A549 (cell line): ENCODE results near the gene IHH. TPM values are rescaled to one million over a fixed set of nuclear protein-coding genes. Genes with fewer than 3 reads are reported as not detected.

Source experiments
- ATAC-seq, 2 experiments: fragments of 200-7000 bp in 1 of 2; fragments of >200 bp in 1 of 2; cut with Nextera tagmentation in 1 of 2; cut with Tn5 transposase in 1 of 2; 3 replicates each; pipeline versions ENCODE4 v1.8.0 to v1.9.1; 2018 to 2020; ENCODE audit warnings: mild to moderate bottlenecking in 1 of 2, moderate library complexity in 1 of 2
- CTCF ChIA-PET: fragments of 300-600 bp; sonication (Branson Sonifier 250); formaldehyde crosslinking; extraction: SDS; loops from one replicate; lab custom pipeline; 2021; ENCODE audit warnings: antibody characterized with exemption, inconsistent platforms; lab: Yijun Ruan, JAX
- POLR2A ChIA-PET: fragments of 350-600 bp; formaldehyde crosslinking; extraction: SDS; loops from one replicate; lab custom pipeline; 2021; ENCODE audit warnings: antibody characterized with exemption, inconsistent platforms; lab: Yijun Ruan, JAX
- DNase-seq, 2 experiments: peaks; one replicate each; pipeline versions ENCODE4 v3.0.0 to v3.0.0-alpha.2; 2011 to 2016; ENCODE audit warnings: low read depth in 1 of 2, low spot score in 1 of 2
- FAIRE-seq: peaks from 2 replicates; lab custom pipeline; 2011; peaks lifted over from hg19 to GRCh38; lab: Jason Lieb, UNC
- H3K27ac ChIP-seq, 2 experiments: fragments of >200 bp; sonication (Bioruptor Twin); formaldehyde crosslinking; 3 replicates each; pipeline ENCODE4 v1.5.1; 2016 to 2017
- H3K4me1 ChIP-seq: fragments of >200 bp; sonication (Bioruptor Twin); formaldehyde crosslinking; 3 replicates; pipeline ENCODE4 v1.6.1; 2016
- H3K4me2 ChIP-seq: fragments of >200 bp; sonication (Bioruptor Twin); formaldehyde crosslinking; 3 replicates; pipeline ENCODE4 v1.6.1; 2016
- H3K4me3 ChIP-seq: fragments of >200 bp; sonication (Bioruptor Twin); formaldehyde crosslinking; 3 replicates; pipeline ENCODE4 v1.5.1; 2016
- H3K9me3 ChIP-seq: fragments of >200 bp; sonication (Bioruptor Twin); formaldehyde crosslinking; 3 replicates; pipeline ENCODE4 v1.6.1; 2016
- BCL3 ChIP-seq: fragments of >200 bp; sonication (Bioruptor Twin); formaldehyde crosslinking; IDR thresholded peaks from 3 replicates; pipeline ENCODE4 v1.6.1; 2016
- BHLHE40 ChIP-seq: IDR thresholded peaks from 2 replicates; pipeline ENCODE4 v1.6.1; 2012; ENCODE audit warnings: low read depth, low read length, inconsistent platforms
- CBX2 ChIP-seq: fragments of 200-600 bp; sonication (generic); IDR thresholded peaks from 2 replicates; pipeline ENCODE4 v1.6.1; 2016; ENCODE audit warnings: low read depth, mild to moderate bottlenecking, borderline replicate concordance
- CBX8 ChIP-seq: fragments of 200-600 bp; sonication (generic); IDR thresholded peaks from 2 replicates; pipeline ENCODE4 v1.6.1; 2016
- CHD4 ChIP-seq: fragments of 200-600 bp; sonication (generic); IDR thresholded peaks from 2 replicates; pipeline ENCODE4 v1.6.1; 2016; ENCODE audit warnings: antibody characterized with exemption, mild to moderate bottlenecking, borderline replicate concordance
- CTCF ChIP-seq: fragments of >200 bp; sonication (Bioruptor Twin); formaldehyde crosslinking; IDR thresholded peaks from 3 replicates; pipeline ENCODE4 v1.5.1; 2016
- EP300 ChIP-seq, 2 experiments: fragments of >200 bp; sonication (Bioruptor Twin); formaldehyde crosslinking; IDR thresholded peaks; 2 replicates in 1 of 2; 3 replicates in 1 of 2; pipeline ENCODE4 v1.6.1; 2016 to 2017
- ESRRA ChIP-seq: fragments of 150-350 bp; IDR thresholded peaks from 2 replicates; pipeline ENCODE4 v1.6.1; 2014; ENCODE audit warnings: mild to moderate bottlenecking, low read length, borderline replicate concordance
- HDAC2 ChIP-seq: fragments of 200-600 bp; sonication (generic); IDR thresholded peaks from 2 replicates; pipeline ENCODE4 v1.6.1; 2016
- HMGXB4 ChIP-seq: fragments of 250-450 bp; sonication (Bioruptor Pico); IDR thresholded peaks from 2 replicates; pipeline ENCODE4 v1.5.0; 2021; ENCODE audit warnings: mild to moderate bottlenecking, moderate library complexity, borderline replicate concordance
- HOXA7 ChIP-seq: fragments of 250-450 bp; sonication (Bioruptor Pico); IDR thresholded peaks from 2 replicates; pipeline ENCODE4 v1.5.0; 2020; ENCODE audit warnings: mild to moderate bottlenecking, moderate library complexity
- KDM5A ChIP-seq: fragments of 200-600 bp; sonication (generic); IDR thresholded peaks from 2 replicates; pipeline ENCODE4 v1.6.1; 2016; ENCODE audit warnings: antibody characterized with exemption, mild to moderate bottlenecking
- MAZ ChIP-seq: fragments of 150-350 bp; IDR thresholded peaks from 2 replicates; pipeline ENCODE4 v1.6.1; 2014; ENCODE audit warnings: antibody characterized with exemption, low read depth, low read length, borderline replicate concordance
- POLR2A ChIP-seq: IDR thresholded peaks from 2 replicates; pipeline ENCODE4 v1.6.1; 2012; ENCODE audit warnings: mild to moderate bottlenecking, low read length
- RAD21 ChIP-seq, 2 experiments: fragments of >200 bp in 1 of 2; sonication (Bioruptor Twin) in 1 of 2; formaldehyde crosslinking in 1 of 2; IDR thresholded peaks in 1 of 2; conservative IDR thresholded peaks in 1 of 2; 2 replicates in 1 of 2; 3 replicates in 1 of 2; pipeline ENCODE4 v1.6.1; 2012 to 2018; ENCODE audit warnings: inconsistent platforms in 1 of 2
- RCOR1 ChIP-seq: fragments of 150-350 bp; IDR thresholded peaks from 2 replicates; pipeline ENCODE4 v1.6.1; 2014; ENCODE audit warnings: antibody characterized with exemption, low read length, low read depth
- RNF2 ChIP-seq: fragments of 200-600 bp; sonication (generic); IDR thresholded peaks from 2 replicates; pipeline ENCODE4 v1.6.1; 2016; ENCODE audit warnings: low read depth, mild to moderate bottlenecking, antibody characterized with exemption, moderate library complexity, borderline replicate concordance
- SMC3 ChIP-seq: fragments of >200 bp; sonication (Bioruptor Twin); formaldehyde crosslinking; IDR thresholded peaks from 3 replicates; pipeline ENCODE4 v1.6.1; 2018; ENCODE audit warnings: inconsistent platforms
- TFCP2L1 ChIP-seq: fragments of 250-450 bp; sonication (Bioruptor Pico); IDR thresholded peaks from 2 replicates; pipeline ENCODE4 v1.5.0; 2021; ENCODE audit warnings: mild to moderate bottlenecking
- ZC3H11A ChIP-seq: fragments of 450-650 bp; IDR thresholded peaks from 2 replicates; pipeline ENCODE4 v1.6.1; 2014; ENCODE audit warnings: antibody characterized with exemption, mild to moderate bottlenecking
- ZFP36 ChIP-seq: fragments of 450-650 bp; IDR thresholded peaks from 2 replicates; pipeline ENCODE4 v1.6.1; 2014; ENCODE audit warnings: borderline replicate concordance; ENCODE audit not compliant: partially characterized antibody
- WGBS: methylation state at CpG from one replicate; pipeline ENCODE4 v1.1.6; 2017; ENCODE audit errors: missing lambda C conversion rate; 5-methylcytosine and 5-hydroxymethylcytosine counted together
- polyA plus RNA-seq, 4 experiments: library from polyadenylated mRNA; depleted of rRNA in 3 of 4; stranded (reverse); fragments of >200 nt; fragmentation: RNase III in 1 of 4; extraction: RNeasy Plus Mini Kit Qiagen cat#74134 plus additional on column Dnase treatment in 1 of 4; gene quantifications; 2 replicates in 3 of 4; 3 replicates in 1 of 4; pipeline ENCODE4 v1.2.3, GENCODE V29; 2011 to 2017
- TF ChIP-seq, protein P1 (sequence below): fragments of 450-650 bp; IDR thresholded peaks from 2 replicates; pipeline ENCODE4 v1.6.1; 2014; ENCODE audit warnings: antibody characterized with exemption
- TF ChIP-seq, protein P2 (sequence below): IDR thresholded peaks from 2 replicates; pipeline ENCODE4 v1.6.1; 2012

The IHH gene
- polyA plus RNA-seq, 2 of the 4 experiments (the other 2 are of a cell fraction): 0.13 TPM; not detected in 1

DNA sequence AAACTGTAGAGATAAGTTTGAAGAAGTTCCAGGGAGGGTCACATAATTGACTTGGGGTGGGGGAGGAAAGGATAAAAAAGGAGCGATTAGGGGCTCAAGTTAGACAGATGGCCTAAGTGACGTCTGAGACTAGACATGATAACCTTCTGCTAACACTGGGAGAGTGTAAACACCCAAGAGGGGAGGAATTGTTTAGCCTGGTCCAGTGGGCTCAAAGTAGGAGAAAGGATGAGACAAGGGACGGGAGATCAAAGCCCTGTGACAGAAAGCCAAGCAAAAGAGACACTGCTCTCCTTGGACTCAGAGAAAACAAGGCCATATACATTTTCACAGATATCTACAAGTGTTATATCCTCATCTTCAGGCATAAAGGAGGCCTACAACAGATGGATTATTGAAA is 45.5 kb upstream of the IHH start:
- Histone ChIP-seq H3K4me1 (peaks cover 4% of the 10 kb centered on the region; the same call in 2 of the 3 replicates), H3K27ac (no peak overlapping the region), H3K4me3 (no peak overlapping the region), H3K4me2 (no peak overlapping the region), H3K9me3 (no peaks in the 10 kb centered on the region)
- 81% methylated on average over 3 of the region's 3 CpGs for WGBS
- ATAC-seq (no peak), FAIRE-seq (no peak), DNase-seq (no peak)
- TF ChIP-seq TFCP2L1 (CRISPR knock-in tag): no peak
- TF ChIP-seq ZC3H11A: no peak
- TF ChIP-seq RNF2: no peak
- TF ChIP-seq EP300 (IDR thresholded peaks at IDR 0.05): no peak
- no peak for TF ChIP-seq HOXA7 (CRISPR knock-in tag)
- POLR2A ChIA-PET: no interaction called here
- CTCF ChIA-PET: interaction anchor here (1.4 to 3.0 kb wide), 2 partner anchors 34 to 48 kb away, joined by 5 to 10 read pairs; no protein-coding TSS in a partner anchor

DNA sequence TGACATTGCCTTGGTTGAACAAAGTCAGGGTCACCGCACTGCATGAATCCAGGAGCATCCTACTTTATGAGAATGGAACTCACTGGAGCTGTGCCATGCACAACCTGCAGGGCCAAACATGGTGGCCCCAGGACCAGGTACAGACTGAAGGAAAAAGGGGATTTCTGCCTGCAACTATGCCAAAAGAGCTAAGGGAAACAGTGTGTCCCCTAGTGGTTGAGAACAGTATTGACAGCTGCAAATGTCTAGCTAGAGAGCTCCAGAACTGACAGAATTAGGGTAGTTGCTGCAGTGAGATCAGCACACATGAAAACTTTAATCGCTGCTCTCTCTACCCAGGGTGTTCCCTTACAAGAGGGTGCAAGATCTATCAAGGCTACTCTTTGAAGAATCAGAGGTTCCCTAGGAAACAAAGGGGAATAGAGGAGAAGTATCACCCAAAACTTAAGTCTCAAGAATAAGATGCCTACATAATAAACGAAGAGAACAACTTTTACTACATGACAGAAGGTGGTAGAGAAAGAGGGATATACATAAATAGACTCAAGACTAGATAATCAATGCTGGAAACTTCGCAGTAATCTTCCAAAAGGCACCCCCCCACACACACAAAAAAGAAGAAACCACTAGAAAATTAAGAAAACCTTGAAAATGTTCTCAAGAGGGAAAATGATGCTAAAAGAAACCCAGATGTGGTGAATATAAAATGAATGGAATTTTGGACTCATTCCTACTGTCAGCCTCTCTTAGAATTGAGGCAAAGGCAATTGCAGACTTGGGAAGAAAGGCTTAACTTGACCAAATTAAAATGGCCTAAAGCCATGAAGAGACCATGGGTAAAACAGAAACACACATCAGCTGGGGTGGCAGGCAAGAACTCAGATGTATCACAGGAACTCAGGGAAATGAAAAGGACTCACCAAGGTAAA is 43.6 kb upstream of the IHH start:
- TF ChIP-seq RAD21 (conservative IDR thresholded peaks at IDR 0.05 in 1 of 2, IDR thresholded peaks at IDR 0.05 in 1 of 2) (peak; percentile 41 to 47; a peak in 4 of 5 replicates), TFCP2L1 (CRISPR knock-in tag) (0 out of 2 replicates have a peak, but pooled peaks have one; percentile 17), SMC3 (peak; percentile 63), CHD4 (no peak), CTCF (peak; percentile 64), POLR2A (no peak)
- ATAC-seq (peak; percentile 88 to 95), DNase-seq (peak; percentile 28 to 60), FAIRE-seq (no peak)
- POLR2A ChIA-PET: interaction anchor here (1.0 kb wide), 1 partner anchor 44 kb away, joined by 3 read pairs; no protein-coding TSS in a partner anchor
- Histone ChIP-seq H3K4me2 (no peak overlapping the region), H3K4me1 (no peaks in the 10 kb centered on the region), H3K4me3 (no peak overlapping the region), H3K9me3 (no peaks in the 10 kb centered on the region), H3K27ac (no peak overlapping the region)
- 35% methylated on average over 4 of the region's 4 CpGs for WGBS
- CTCF ChIA-PET: interaction anchor here (0.5 to 3.0 kb wide), 26 partner anchors 8 to 228 kb away, joined by 3 to 13 read pairs (median 4); partner anchors contain the start of genes CFAP65 and IHH

DNA sequence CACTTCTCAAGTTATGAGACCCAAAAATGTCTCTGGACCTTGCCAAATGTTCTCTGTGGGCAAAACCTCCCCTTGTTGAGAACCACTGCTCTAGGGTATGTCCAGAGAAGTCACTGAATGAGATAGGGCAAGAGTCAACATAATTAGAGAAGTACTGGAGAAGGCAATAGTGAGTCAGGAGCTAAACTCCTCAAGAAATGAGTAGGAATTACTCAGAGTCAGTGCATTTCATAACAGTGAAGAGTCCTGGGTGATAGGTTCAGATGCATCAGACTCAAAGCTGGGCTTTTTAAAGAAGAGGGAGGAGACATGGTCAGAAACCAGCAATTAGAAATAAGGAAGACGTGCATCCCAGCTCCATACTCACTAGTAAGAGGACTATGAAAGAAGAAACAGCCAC is 38.6 kb upstream of the IHH start:
- POLR2A ChIA-PET: no interaction called here
- TF ChIP-seq KDM5A (no peak), RCOR1 (no peak), MAZ (no peak), HDAC2 (no peak), ZFP36 (no peak), BHLHE40 (no peak), POLR2A (no peak), ZC3H11A (no peak), CBX2 (no peak), CTCF (no peak), RAD21 (conservative IDR thresholded peaks at IDR 0.05 in 1 of 2, IDR thresholded peaks at IDR 0.05 in 1 of 2) (no peak), BCL3 (no peak), HMGXB4 (CRISPR knock-in tag) (no peak), CBX8 (no peak), ESRRA (no peak)
- TF ChIP-seq, protein P1, sequence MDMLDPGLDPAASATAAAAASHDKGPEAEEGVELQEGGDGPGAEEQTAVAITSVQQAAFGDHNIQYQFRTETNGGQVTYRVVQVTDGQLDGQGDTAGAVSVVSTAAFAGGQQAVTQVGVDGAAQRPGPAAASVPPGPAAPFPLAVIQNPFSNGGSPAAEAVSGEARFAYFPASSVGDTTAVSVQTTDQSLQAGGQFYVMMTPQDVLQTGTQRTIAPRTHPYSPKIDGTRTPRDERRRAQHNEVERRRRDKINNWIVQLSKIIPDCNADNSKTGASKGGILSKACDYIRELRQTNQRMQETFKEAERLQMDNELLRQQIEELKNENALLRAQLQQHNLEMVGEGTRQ: no peak
- TF ChIP-seq, protein P2, sequence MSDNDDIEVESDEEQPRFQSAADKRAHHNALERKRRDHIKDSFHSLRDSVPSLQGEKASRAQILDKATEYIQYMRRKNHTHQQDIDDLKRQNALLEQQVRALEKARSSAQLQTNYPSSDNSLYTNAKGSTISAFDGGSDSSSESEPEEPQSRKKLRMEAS: no peak
- WGBS: 95% methylated on average over 1 of the region's 1 CpG
- Histone ChIP-seq H3K4me2 (no peak overlapping the region), H3K9me3 (no peaks in the 10 kb centered on the region), H3K4me3 (no peak overlapping the region), H3K27ac (no peak overlapping the region), H3K4me1 (no peaks in the 10 kb centered on the region)
- no peak for ATAC-seq
- FAIRE-seq: no peak
- no peak for DNase-seq
- CTCF ChIA-PET: interaction anchor here (1.0 to 3.3 kb wide), 6 partner anchors 14 to 119 kb away, joined by 3 to 20 read pairs (median 8); no protein-coding TSS in a partner anchor
